H9 (cell line): ENCODE measurements around the gene FEM1C. TPM values are rescaled to one million over a fixed set of nuclear protein-coding genes. Genes with fewer than 3 reads are reported as not detected.

Source experiments
- DNase-seq: peaks from one replicate; pipeline ENCODE4 v3.0.0-alpha.2; 2017
- H2AFZ ChIP-seq: one replicate; pipeline ENCODE4 v1.6.1; 2013; ENCODE audit warnings: mild to moderate bottlenecking, low read length, control low read depth, moderate library complexity
- H2AK5ac ChIP-seq: 2 replicates; pipeline ENCODE4 v1.6.1; 2013; ENCODE audit warnings: low read length, control low read depth, mixed read lengths; ENCODE audit not compliant: insufficient read length
- H2BK120ac ChIP-seq: one replicate; pipeline ENCODE4 v1.6.1; 2013; ENCODE audit warnings: low read depth, mild to moderate bottlenecking, low read length, control low read depth, inconsistent platforms; ENCODE audit not compliant: poor library complexity, severe bottlenecking
- H2BK12ac ChIP-seq: 2 replicates; pipeline ENCODE4 v1.6.1; 2013; ENCODE audit warnings: low read length, control low read depth, mixed read lengths, low read depth; ENCODE audit not compliant: insufficient read length
- H2BK15ac ChIP-seq: 2 replicates; pipeline ENCODE4 v1.6.1; 2013; ENCODE audit warnings: low read depth, low read length, control low read depth
- H2BK20ac ChIP-seq: one replicate; pipeline ENCODE4 v1.6.1; 2013; ENCODE audit warnings: low read depth, mild to moderate bottlenecking, low read length, control low read depth, inconsistent platforms; ENCODE audit not compliant: poor library complexity, severe bottlenecking
- H2BK5ac ChIP-seq: 2 replicates; pipeline ENCODE4 v1.6.1; 2013; ENCODE audit warnings: low read length, control low read depth, mixed read lengths; ENCODE audit not compliant: insufficient read length
- H3K14ac ChIP-seq: 2 replicates; pipeline ENCODE4 v1.6.1; 2013; ENCODE audit warnings: low read length, control low read depth; ENCODE audit not compliant: insufficient read depth
- H3K18ac ChIP-seq: 2 replicates; pipeline ENCODE4 v1.6.1; 2013; ENCODE audit warnings: low read depth, mild to moderate bottlenecking, mixed read lengths, low read length, control low read depth; ENCODE audit not compliant: insufficient read length
- H3K23ac ChIP-seq: 2 replicates; pipeline ENCODE4 v1.6.1; 2013; ENCODE audit warnings: low read length, control low read depth, mixed read lengths, low read depth; ENCODE audit not compliant: insufficient read length
- H3K23me2 ChIP-seq: 2 replicates; pipeline ENCODE4 v1.6.1; 2013; ENCODE audit warnings: low read depth, mild to moderate bottlenecking, mixed read lengths, low read length, control low read depth; ENCODE audit not compliant: insufficient read length, poor library complexity, severe bottlenecking
- H3K27ac ChIP-seq: 2 replicates; pipeline ENCODE4 v1.5.1; 2013; ENCODE audit warnings: low read length, control low read depth, mixed read lengths, low read depth; ENCODE audit not compliant: insufficient read length
- H3K27me3 ChIP-seq: 2 replicates; pipeline ENCODE4 v1.6.1; 2013; ENCODE audit warnings: low read length, control low read depth, inconsistent platforms; ENCODE audit not compliant: insufficient read depth
- H3K4ac ChIP-seq: 2 replicates; pipeline ENCODE4 v1.6.1; 2013; ENCODE audit warnings: low read depth, mild to moderate bottlenecking, control low read depth, inconsistent platforms, low read length, moderate library complexity
- H3K4me1 ChIP-seq: 2 replicates; pipeline ENCODE4 v1.6.1; 2013; ENCODE audit warnings: low read length, control low read depth, inconsistent platforms; ENCODE audit not compliant: insufficient read depth
- H3K4me2 ChIP-seq: 2 replicates; pipeline ENCODE4 v1.6.1; 2013; ENCODE audit warnings: low read length, control low read depth, mixed read lengths; ENCODE audit not compliant: insufficient read length, insufficient read depth
- H3K56ac ChIP-seq: 2 replicates; pipeline ENCODE4 v1.6.1; 2013; ENCODE audit warnings: low read depth, mild to moderate bottlenecking, mixed read lengths, low read length, control low read depth; ENCODE audit not compliant: insufficient read length
- H3K79me1 ChIP-seq: 2 replicates; pipeline ENCODE4 v1.6.1; 2013; ENCODE audit warnings: low read depth, mild to moderate bottlenecking, moderate library complexity, low read length, control low read depth, inconsistent platforms; ENCODE audit not compliant: insufficient read depth, poor library complexity, severe bottlenecking
- H3K79me2 ChIP-seq: 2 replicates; pipeline ENCODE4 v1.6.1; 2013; ENCODE audit warnings: low read length, control low read depth, inconsistent platforms; ENCODE audit not compliant: insufficient read depth
- H3K9ac ChIP-seq: 2 replicates; pipeline ENCODE4 v1.6.1; 2013; ENCODE audit warnings: low read length, control low read depth, mixed read lengths; ENCODE audit not compliant: insufficient read length; ENCODE audit errors: extremely low read depth
- H3K9me3 ChIP-seq: one replicate; pipeline ENCODE4 v1.6.1; 2013; ENCODE audit warnings: low read depth, low read length, inconsistent platforms; ENCODE audit not compliant: control insufficient read depth
- H3T11ph ChIP-seq: one replicate; pipeline ENCODE4 v1.6.1; 2013; ENCODE audit warnings: mild to moderate bottlenecking, low read length, control low read depth, inconsistent platforms
- H4K20me1 ChIP-seq: one replicate; pipeline ENCODE4 v1.6.1; 2013; ENCODE audit not compliant: control insufficient read depth, insufficient read length, insufficient read depth
- H4K5ac ChIP-seq: 2 replicates; pipeline ENCODE4 v1.6.1; 2013; ENCODE audit warnings: low read depth, mild to moderate bottlenecking, mixed read lengths, low read length, control low read depth; ENCODE audit not compliant: insufficient read length
- H4K8ac ChIP-seq: replicated peaks from 2 replicates; pipeline ENCODE4 v1.6.1; 2013; ENCODE audit warnings: low read length, control low read depth, mixed read lengths, low read depth; ENCODE audit not compliant: insufficient read length
- H4K91ac ChIP-seq: 2 replicates; pipeline ENCODE4 v1.6.1; 2013; ENCODE audit warnings: low read depth, mild to moderate bottlenecking, moderate library complexity, mixed read lengths, low read length, control low read depth; ENCODE audit not compliant: insufficient read length
- H3K27ac Mint-ChIP-seq, 3 experiments: 2 replicates in 2 of 3; 3 replicates in 1 of 3; pipeline ENCODE4 v1.8.0; 2020 to 2021; ENCODE audit warnings: mixed read lengths in 3 of 3, mild to moderate bottlenecking in 1 of 3, moderate library complexity in 1 of 3
- H3K27me3 Mint-ChIP-seq: 2 replicates; pipeline ENCODE4 v1.8.0; 2021; ENCODE audit warnings: low read depth, mild to moderate bottlenecking, moderate library complexity, mixed read lengths
- H3K36me3 Mint-ChIP-seq, 3 experiments: 2 replicates in 2 of 3; 3 replicates in 1 of 3; pipeline ENCODE4 v1.8.0; 2020 to 2021; ENCODE audit warnings: low read depth in 3 of 3, mixed read lengths in 3 of 3; ENCODE audit not compliant: insufficient read depth in 1 of 3
- H3K4me1 Mint-ChIP-seq, 2 experiments: 2 replicates each; pipeline ENCODE4 v1.8.0; 2020; ENCODE audit warnings: mixed read lengths in 2 of 2
- H3K4me3 Mint-ChIP-seq, 2 experiments: 2 replicates in 1 of 2; 3 replicates in 1 of 2; pipeline ENCODE4 v1.8.0; 2020 to 2021; ENCODE audit warnings: mild to moderate bottlenecking in 2 of 2, mixed read lengths in 2 of 2, moderate library complexity in 1 of 2
- H3K9me3 Mint-ChIP-seq, 2 experiments: 2 replicates in 1 of 2; 3 replicates in 1 of 2; pipeline ENCODE4 v1.8.0; 2020; ENCODE audit warnings: mild to moderate bottlenecking in 2 of 2, mixed read lengths in 2 of 2, moderate library complexity in 1 of 2
- total RNA-seq: library from RNA; stranded (reverse); gene quantifications from 2 replicates; pipeline ENCODE4 v1.2.1, GENCODE V29; 2021
- TF ChIP-seq, protein P1 (sequence below): fragments of 200-600 bp; sonication (generic); conservative IDR thresholded peaks from 3 replicates; pipeline ENCODE4 v1.8.0; 2021; ENCODE audit warnings: antibody characterized with exemption, mild to moderate bottlenecking

The FEM1C gene
- total RNA-seq, 1 experiment from 2014 or later, result 15.2 TPM

DNA sequence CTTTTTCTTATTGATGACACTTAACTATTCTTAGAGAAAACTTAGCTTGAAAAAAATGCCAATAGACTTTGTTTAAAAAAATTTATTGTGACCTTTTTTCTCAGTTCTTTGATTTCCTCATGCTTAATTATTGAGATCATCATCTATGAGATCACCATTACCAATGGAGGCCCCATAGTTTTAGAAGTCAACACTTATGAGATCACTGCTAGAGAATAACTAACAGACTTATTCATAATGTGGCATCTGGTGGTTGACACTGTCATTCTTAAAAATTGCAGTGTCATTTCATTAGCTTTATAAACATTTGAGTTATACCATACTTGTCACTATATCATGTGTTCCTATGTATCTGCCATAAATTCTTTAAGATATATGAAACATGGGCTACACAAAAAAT is 14.9 kb upstream of the FEM1C start:
- Histone ChIP-seq H3K56ac (no peak overlapping the region), H3K79me2 (no peaks in the 10 kb centered on the region), H3K79me1 (no peaks in the 10 kb centered on the region), H3K23ac (no peak overlapping the region), H3K4me1 (peaks cover 6% of the 10 kb centered on the region; the same call in 1 of the 2 replicates), H4K8ac (no peak overlapping the region), H2BK120ac (no peak overlapping the region), H2AK5ac (no peak overlapping the region), H2BK20ac (no peak overlapping the region), H3K23me2 (no peaks in the 10 kb centered on the region), H4K91ac (no peak overlapping the region), H3K4me2 (no peak overlapping the region), H2BK12ac (no peak overlapping the region), H4K5ac (no peak overlapping the region), H3K27ac (no peak overlapping the region), H3K18ac (no peak overlapping the region), H3T11ph (no peak overlapping the region), H3K14ac (no peak overlapping the region), H2BK15ac (no peak overlapping the region), H3K9me3 (no peaks in the 10 kb centered on the region), H3K27me3 (no peaks in the 10 kb centered on the region), H2BK5ac (no peak overlapping the region), H3K4ac (no peak overlapping the region), H2AFZ (no peak overlapping the region), H4K20me1 (no peaks in the 10 kb centered on the region), H3K9ac (no peak overlapping the region)
- H3K4me1 Mint-ChIP-seq, result peaks cover 9 to 18% of the 10 kb centered on the region in 2 experiments
- no peak overlapping the region for H3K27ac Mint-ChIP-seq
- no peaks in the 10 kb centered on the region; a peak in 1 of 7 replicates for H3K36me3 Mint-ChIP-seq
- no peaks in the 10 kb centered on the region for H3K27me3 Mint-ChIP-seq
- TF ChIP-seq, protein P1, sequence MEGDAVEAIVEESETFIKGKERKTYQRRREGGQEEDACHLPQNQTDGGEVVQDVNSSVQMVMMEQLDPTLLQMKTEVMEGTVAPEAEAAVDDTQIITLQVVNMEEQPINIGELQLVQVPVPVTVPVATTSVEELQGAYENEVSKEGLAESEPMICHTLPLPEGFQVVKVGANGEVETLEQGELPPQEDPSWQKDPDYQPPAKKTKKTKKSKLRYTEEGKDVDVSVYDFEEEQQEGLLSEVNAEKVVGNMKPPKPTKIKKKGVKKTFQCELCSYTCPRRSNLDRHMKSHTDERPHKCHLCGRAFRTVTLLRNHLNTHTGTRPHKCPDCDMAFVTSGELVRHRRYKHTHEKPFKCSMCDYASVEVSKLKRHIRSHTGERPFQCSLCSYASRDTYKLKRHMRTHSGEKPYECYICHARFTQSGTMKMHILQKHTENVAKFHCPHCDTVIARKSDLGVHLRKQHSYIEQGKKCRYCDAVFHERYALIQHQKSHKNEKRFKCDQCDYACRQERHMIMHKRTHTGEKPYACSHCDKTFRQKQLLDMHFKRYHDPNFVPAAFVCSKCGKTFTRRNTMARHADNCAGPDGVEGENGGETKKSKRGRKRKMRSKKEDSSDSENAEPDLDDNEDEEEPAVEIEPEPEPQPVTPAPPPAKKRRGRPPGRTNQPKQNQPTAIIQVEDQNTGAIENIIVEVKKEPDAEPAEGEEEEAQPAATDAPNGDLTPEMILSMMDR, result no peak
- no peak overlapping the region for H3K4me3 Mint-ChIP-seq
- H3K9me3 Mint-ChIP-seq, result no peaks in the 10 kb centered on the region
- no peak for DNase-seq
